ENCODE data around the gene MYH9.

The MYH9 gene

DNA sequence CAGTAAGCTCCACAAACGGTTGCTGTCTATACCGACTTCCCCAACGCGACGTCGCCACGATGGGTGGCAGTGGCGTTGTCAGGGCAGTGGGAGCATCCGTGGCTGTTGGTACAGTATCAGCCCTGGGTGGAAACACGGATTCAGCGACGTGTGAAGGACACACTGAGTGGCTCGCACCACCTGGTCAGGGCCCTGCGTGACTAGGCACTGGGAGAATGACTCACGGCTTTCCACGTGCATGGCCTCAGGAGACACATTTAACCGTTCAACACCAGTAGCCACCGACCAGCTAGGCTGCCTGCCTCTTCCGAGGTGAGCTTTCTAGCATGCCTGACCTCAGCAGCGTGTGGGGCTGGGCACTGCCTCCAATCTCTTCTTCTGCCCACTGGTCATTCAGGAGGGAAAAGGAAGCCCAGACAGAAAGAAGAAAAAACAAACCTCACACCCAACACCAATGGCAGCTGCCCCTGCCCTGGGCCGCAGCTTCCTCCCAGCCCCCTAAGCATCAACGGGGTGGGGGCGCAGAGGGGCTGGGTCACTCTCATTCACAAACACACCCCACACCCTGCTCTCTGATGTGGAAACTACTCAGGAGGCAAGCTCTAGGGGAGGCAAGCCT, 59.0 kb downstream of the MYH9 start:
- ATAC-seq (replicated peaks): peak; percentile 3
- DNase-seq: no peak
- H3K27me3 Mint-ChIP-seq: no peaks in the 10 kb centered on the region
- H3K36me3 Mint-ChIP-seq (ENCODE audit: insufficient read depth): peaks cover 100% of the 10 kb centered on the region
- peak overlapping the region; percentile 87 to 92 for H3K4me3 Mint-ChIP-seq
- H3K27ac Mint-ChIP-seq: peak overlapping the region; percentile 96 to 99
- no peaks in the 10 kb centered on the region for H3K9me3 Mint-ChIP-seq
- peaks cover 68 to 72% of the 10 kb centered on the region in 2 donors for H3K4me1 Mint-ChIP-seq (ENCODE audit: low read depth in 2 of 2)

- Mint-ChIP-seq H3K36me3 (ENCODE audit: insufficient read depth) (peaks cover 100% of the 10 kb centered on the region), H3K27ac (peak overlapping the region; percentile 96 to 99)
These were observed 59.7 kb downstream of the MYH9 start for GRCh38 chr22:36327922-36328551.

GRCh38 chr22:36326178-36327161, 61.3 kb downstream of the MYH9 start:
- Mint-ChIP-seq H3K27me3 (no peaks in the 10 kb centered on the region), H3K4me3 (no peak overlapping the region), H3K4me1 (ENCODE audit: low read depth in 2 of 2) (peaks cover 51 to 52% of the 10 kb centered on the region in 2 donors), H3K9me3 (no peaks in the 10 kb centered on the region), H3K36me3 (ENCODE audit: insufficient read depth) (peaks cover 100% of the 10 kb centered on the region), H3K27ac (peak overlapping the region; percentile 96 to 99)
- ATAC-seq (replicated peaks) (no peak), DNase-seq (no peak)

More at GRCh38 chr22:36327922-36328551, 59.7 kb downstream of the MYH9 start:
- DNase-seq (no peak), ATAC-seq (replicated peaks) (no peak)
- Mint-ChIP-seq H3K4me3 (peak overlapping the region; percentile 13 to 92), H3K9me3 (no peaks in the 10 kb centered on the region), H3K27me3 (no peaks in the 10 kb centered on the region), H3K4me1 (ENCODE audit: low read depth in 2 of 2) (peaks cover 63 to 65% of the 10 kb centered on the region in 2 donors)

- no peak for ATAC-seq (replicated peaks)
- Mint-ChIP-seq H3K36me3 (ENCODE audit: insufficient read depth) (peaks cover 100% of the 10 kb centered on the region), H3K4me3 (no peak overlapping the region)
These were observed 62.4 kb downstream of the MYH9 start for GRCh38 chr22:36325154-36326031.

GRCh38 chr22:36324414-36324813, 63.4 kb downstream of the MYH9 start:
- no peak for DNase-seq
- no peak for ATAC-seq (replicated peaks)
- peak overlapping the region; percentile 74 to 77 for H3K27ac Mint-ChIP-seq
- peaks cover 30 to 33% of the 10 kb centered on the region in 2 donors for H3K4me1 Mint-ChIP-seq (ENCODE audit: low read depth in 2 of 2)
- no peaks in the 10 kb centered on the region for H3K27me3 Mint-ChIP-seq
- H3K9me3 Mint-ChIP-seq: no peaks in the 10 kb centered on the region
- H3K4me3 Mint-ChIP-seq: no peak overlapping the region
- H3K36me3 Mint-ChIP-seq (ENCODE audit: insufficient read depth): peaks cover 100% of the 10 kb centered on the region

More at GRCh38 chr22:36325154-36326031, 62.4 kb downstream of the MYH9 start:
- Mint-ChIP-seq H3K27ac (peak overlapping the region; percentile 77 to 96), H3K9me3 (no peaks in the 10 kb centered on the region), H3K4me1 (ENCODE audit: low read depth in 2 of 2) (peaks cover 40 to 43% of the 10 kb centered on the region in 2 donors), H3K27me3 (no peaks in the 10 kb centered on the region)
- DNase-seq: no peak

- Mint-ChIP-seq H3K4me1 (ENCODE audit: low read depth in 2 of 2) (peaks cover 25 to 28% of the 10 kb centered on the region in 2 donors), H3K27me3 (no peaks in the 10 kb centered on the region), H3K36me3 (ENCODE audit: insufficient read depth) (peaks cover 100% of the 10 kb centered on the region), H3K4me3 (no peak overlapping the region), H3K27ac (peak overlapping the region in 1 of 2 donors; percentile 85), H3K9me3 (no peaks in the 10 kb centered on the region)
- ATAC-seq (replicated peaks) (no peak), DNase-seq (no peak)
These were observed 63.9 kb downstream of the MYH9 start for GRCh38 chr22:36323855-36324331.

DNA sequence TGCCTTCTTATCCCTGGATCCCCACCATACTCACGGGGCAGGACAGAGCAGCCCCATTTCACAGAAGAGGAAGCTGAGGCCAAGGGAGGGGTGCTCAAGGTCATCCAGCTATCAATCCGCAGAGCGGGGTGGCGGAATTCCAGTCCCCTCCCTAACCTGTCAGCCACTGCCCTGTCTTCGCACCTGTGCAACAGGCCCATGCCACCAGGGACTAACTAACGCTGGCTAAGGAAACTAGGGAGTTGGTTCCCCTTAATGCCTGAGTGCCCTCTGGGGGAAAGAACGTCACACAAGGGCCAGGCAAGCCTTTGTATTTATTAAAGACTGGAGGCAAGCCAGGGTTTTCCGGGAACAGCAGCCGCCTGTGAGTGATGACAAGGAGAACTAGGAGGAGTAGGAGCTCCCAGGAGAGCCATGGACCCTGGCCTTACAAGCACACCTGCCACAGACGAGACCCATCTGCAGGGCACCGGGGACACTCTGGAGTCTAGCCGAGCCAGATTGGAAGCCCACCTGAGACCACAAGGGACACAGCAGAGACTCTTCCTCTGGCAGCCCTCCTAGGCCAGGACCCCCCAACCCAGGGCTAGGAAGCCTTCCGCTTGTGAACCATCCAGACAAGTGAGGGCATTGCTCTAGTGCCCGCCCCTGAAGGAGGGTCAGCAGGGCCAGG, 64.4 kb downstream of the MYH9 start:
- no peaks in the 10 kb centered on the region for H3K27me3 Mint-ChIP-seq
- H3K9me3 Mint-ChIP-seq: no peaks in the 10 kb centered on the region
- ATAC-seq (replicated peaks) (no peak), DNase-seq (no peak)
- H3K4me1 Mint-ChIP-seq (ENCODE audit: low read depth in 2 of 2): peaks cover 19 to 22% of the 10 kb centered on the region in 2 donors
- H3K36me3 Mint-ChIP-seq (ENCODE audit: insufficient read depth): peaks cover 100% of the 10 kb centered on the region
- peak overlapping the region; percentile 52 to 85 for H3K27ac Mint-ChIP-seq
- H3K4me3 Mint-ChIP-seq: no peak overlapping the region

DNA sequence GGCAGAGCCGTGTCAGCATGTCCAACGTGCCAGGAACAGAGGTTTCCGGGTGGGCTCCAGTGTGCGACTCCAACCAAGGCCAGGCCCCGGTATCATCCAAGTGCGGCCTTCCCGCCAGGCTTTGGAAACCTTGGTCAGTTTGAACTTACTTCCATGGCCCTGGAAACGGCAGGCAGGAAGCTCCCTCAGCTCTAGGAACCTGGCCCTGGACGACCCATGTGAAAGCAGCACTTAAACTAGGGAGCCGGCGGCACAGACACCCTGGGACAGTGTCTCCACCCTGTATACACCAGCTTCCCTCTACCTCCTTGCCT, 65.2 kb downstream of the MYH9 start:
- H3K27me3 Mint-ChIP-seq: no peaks in the 10 kb centered on the region
- peaks cover 100% of the 10 kb centered on the region for H3K36me3 Mint-ChIP-seq (ENCODE audit: insufficient read depth)
- H3K4me1 Mint-ChIP-seq (ENCODE audit: low read depth in 2 of 2): peaks cover 14 to 17% of the 10 kb centered on the region in 2 donors
- H3K27ac Mint-ChIP-seq: peak overlapping the region; percentile 52 to 85
- no peak for ATAC-seq (replicated peaks)
- DNase-seq: no peak
- no peaks in the 10 kb centered on the region for H3K9me3 Mint-ChIP-seq
- H3K4me3 Mint-ChIP-seq: no peak overlapping the region

GRCh38 chr22:36321797-36322601, 65.8 kb downstream of the MYH9 start:
- Mint-ChIP-seq H3K36me3 (ENCODE audit: insufficient read depth) (peaks cover 100% of the 10 kb centered on the region), H3K27ac (peak overlapping the region; percentile 16 to 85), H3K4me1 (ENCODE audit: low read depth in 2 of 2) (peaks cover 10 to 12% of the 10 kb centered on the region in 2 donors), H3K9me3 (no peaks in the 10 kb centered on the region), H3K4me3 (no peak overlapping the region), H3K27me3 (no peaks in the 10 kb centered on the region)
- no peak for ATAC-seq (replicated peaks)
- DNase-seq: no peak

- H3K9me3 Mint-ChIP-seq: no peaks in the 10 kb centered on the region
- H3K36me3 Mint-ChIP-seq (ENCODE audit: insufficient read depth): peaks cover 100% of the 10 kb centered on the region
- peaks cover 4 to 5% of the 10 kb centered on the region in 2 donors for H3K4me1 Mint-ChIP-seq (ENCODE audit: low read depth in 2 of 2)
- H3K27me3 Mint-ChIP-seq: no peaks in the 10 kb centered on the region
- ATAC-seq (replicated peaks): no peak
- H3K27ac Mint-ChIP-seq: peak overlapping the region; percentile 32 to 85
- no peak for DNase-seq
- no peak overlapping the region for H3K4me3 Mint-ChIP-seq
These were observed 67.2 kb downstream of the MYH9 start for GRCh38 chr22:36320553-36320952.

GRCh38 chr22:36319595-36320497, 67.9 kb downstream of the MYH9 start:
- Mint-ChIP-seq H3K9me3 (no peaks in the 10 kb centered on the region), H3K4me3 (peak overlapping the region in 1 of 2 donors; percentile 23), H3K27me3 (no peaks in the 10 kb centered on the region), H3K36me3 (ENCODE audit: insufficient read depth) (peaks cover 100% of the 10 kb centered on the region), H3K4me1 (ENCODE audit: low read depth in 2 of 2) (peaks cover 4 to 5% of the 10 kb centered on the region in 2 donors), H3K27ac (peak overlapping the region; percentile 32 to 85)
- ATAC-seq (replicated peaks) (no peak), DNase-seq (no peak)

Data from effector memory CD8-positive, alpha-beta T cell (primary cell).